Stomach (tissue), 9 donors: ENCODE results near the gene ELF1. TPM values are rescaled to one million over a fixed set of nuclear protein-coding genes. Genes with fewer than 3 reads are reported as not detected.

Experiments
- DNase-seq, 2 donors: peaks; one replicate each; pipeline versions ENCODE4 v3.0.0 to v3.0.0-alpha.2; 2013 to 2019
- H3K27ac ChIP-seq, 5 donors: fragments of 200-600 bp in 4 of 5; sonication (generic) in 4 of 5; one replicate each; pipeline ENCODE4 v1.5.1; 2013 to 2019; ENCODE audit warnings: mild to moderate bottlenecking in 1 of 5, moderate library complexity in 1 of 5
- H3K27me3 ChIP-seq, 3 donors: fragments of 200-600 bp; sonication (generic); one replicate each; pipeline ENCODE4 v1.5.1; 2017 to 2019; ENCODE audit warnings: mixed run types in 1 of 3
- H3K36me3 ChIP-seq, 4 donors: fragments of 200-600 bp; sonication (generic); 1 replicate in 3 of 4; 2 replicates in 1 of 4; pipeline ENCODE4 v1.5.1; 2016 to 2019
- H3K4me1 ChIP-seq, 4 donors: fragments of 200-600 bp; sonication (generic); one replicate each; pipeline ENCODE4 v1.5.1; 2016 to 2019
- H3K4me3 ChIP-seq, 4 donors: fragments of 200-600 bp; sonication (generic) in 3 of 4; one replicate each; pipeline ENCODE4 v1.5.1; 2016 to 2019; ENCODE audit warnings: mild to moderate bottlenecking in 1 of 4
- H3K9me3 ChIP-seq, 4 donors: fragments of 200-600 bp; sonication (generic); one replicate each; pipeline ENCODE4 v1.5.1; 2016 to 2019
- EP300 ChIP-seq: sonication (generic); formaldehyde crosslinking; IDR thresholded peaks from one replicate; pipeline ENCODE4 v1.6.1; 2017; ENCODE audit warnings: antibody characterized with exemption
- POLR2A ChIP-seq, 4 donors: fragments of 450-650 bp; IDR thresholded peaks; one replicate each; pipeline ENCODE4 v1.6.1; 2016; ENCODE audit warnings: antibody characterized with exemption in 4 of 4, control low read depth in 2 of 4, mild to moderate bottlenecking in 1 of 4, moderate library complexity in 1 of 4
- POLR2AphosphoS5 ChIP-seq, 3 donors: sonication (generic); formaldehyde crosslinking; IDR thresholded peaks; one replicate each; pipeline ENCODE4 v1.6.1; 2016; ENCODE audit warnings: antibody characterized with exemption in 3 of 3
- WGBS, 5 donors: extraction: QIAGEN DNeasy Blood & Tissue Kit in 3 of 5; methylation state at CpG; one replicate each; pipeline versions ENCODE4 v1.1.5 to v1.1.7; 2013 to 2018; 5-methylcytosine and 5-hydroxymethylcytosine counted together
- intact Hi-C: fragments of 100-400 bp; cut with DNase I; formaldehyde crosslinking; loops from one replicate; pipeline ENCODE4 v1.15.1; 2023; ENCODE audit warnings: low total_unique reads
- polyA plus RNA-seq, 3 donors: library from polyadenylated mRNA; stranded (reverse); fragments of 200-250 nt; gene quantifications; one replicate each; pipeline ENCODE4 v1.2.3, GENCODE V29; 2013
- total RNA-seq, 5 donors: library from RNA; depleted of rRNA; stranded (reverse); fragments of >200 nt; gene quantifications; one replicate each; pipeline versions ENCODE4 v1.1.0 to v1.2.3, GENCODE V29; 2014 to 2016
- TF ChIP-seq, protein P1 (sequence below), 7 experiments: fragments of 450-650 bp in 4 of 7; fragments of 200-600 bp in 3 of 7; sonication (generic) in 3 of 7; IDR thresholded peaks; one replicate each; pipeline ENCODE4 v1.5.1; 2016 to 2019; ENCODE audit warnings: antibody characterized with exemption in 7 of 7, control low read depth in 2 of 7, mild to moderate bottlenecking in 1 of 7
- donor health status: healthy with polysubstance abuse.
- donor health status: Bipolar disorder and iron deficiency.
- donor health status: healthy.

ELF1 gene
- total and polyA plus RNA-seq, 8 donors = 10.9 to 113 (median 36.2) TPM

GRCh38 chr13:40985381-40986100, 33.6 kb downstream of the ELF1 start:
- peak overlapping the region; percentile 78 to 91 (median 78) for H3K27ac ChIP-seq
- 30 to 47% (median 40%) methylated on average over 5 of the region's 5 CpGs for WGBS, 5 donors
- peak overlapping the region in 1 of 4 donors; percentile 25 for H3K4me3 ChIP-seq
- no peaks in the 10 kb centered on the region for H3K9me3 ChIP-seq
- H3K4me1 ChIP-seq = peaks cover 32 to 84% (median 64%) of the 10 kb centered on the region in 4 donors
- TF ChIP-seq POLR2A (IDR thresholded peaks at IDR 0.05) = no peak
- TF ChIP-seq EP300 = no peak
- no peak for TF ChIP-seq POLR2AphosphoS5 (IDR thresholded peaks at IDR 0.05)
- DNase-seq = no peak
- intact Hi-C loops = no loop called here
- no peaks in the 10 kb centered on the region for H3K27me3 ChIP-seq
- peaks cover 0 to 6% (median 2%) of the 10 kb centered on the region in 4 donors for H3K36me3 ChIP-seq

GRCh38 chr13:40984668-40985366, 34.3 kb downstream of the ELF1 start:
- H3K9me3 ChIP-seq = no peaks in the 10 kb centered on the region
- H3K36me3 ChIP-seq = peaks cover 0 to 6% (median 2%) of the 10 kb centered on the region in 4 donors
- H3K27ac ChIP-seq = peak overlapping the region in 4 of 5 donors; percentile 78 to 91 (median 81)
- peak overlapping the region; percentile 13 to 25 (median 20) for H3K4me3 ChIP-seq
- peaks cover 35 to 87% (median 63%) of the 10 kb centered on the region in 4 donors for H3K4me1 ChIP-seq
- no peaks in the 10 kb centered on the region for H3K27me3 ChIP-seq
- WGBS, 5 donors = 7 to 18% (median 16%) methylated on average over 3 of the region's 3 CpGs
- TF ChIP-seq EP300 (no peak), POLR2AphosphoS5 (IDR thresholded peaks at IDR 0.05) (peak in 1 of 3 donors; percentile 9)
- TF ChIP-seq, protein P1, sequence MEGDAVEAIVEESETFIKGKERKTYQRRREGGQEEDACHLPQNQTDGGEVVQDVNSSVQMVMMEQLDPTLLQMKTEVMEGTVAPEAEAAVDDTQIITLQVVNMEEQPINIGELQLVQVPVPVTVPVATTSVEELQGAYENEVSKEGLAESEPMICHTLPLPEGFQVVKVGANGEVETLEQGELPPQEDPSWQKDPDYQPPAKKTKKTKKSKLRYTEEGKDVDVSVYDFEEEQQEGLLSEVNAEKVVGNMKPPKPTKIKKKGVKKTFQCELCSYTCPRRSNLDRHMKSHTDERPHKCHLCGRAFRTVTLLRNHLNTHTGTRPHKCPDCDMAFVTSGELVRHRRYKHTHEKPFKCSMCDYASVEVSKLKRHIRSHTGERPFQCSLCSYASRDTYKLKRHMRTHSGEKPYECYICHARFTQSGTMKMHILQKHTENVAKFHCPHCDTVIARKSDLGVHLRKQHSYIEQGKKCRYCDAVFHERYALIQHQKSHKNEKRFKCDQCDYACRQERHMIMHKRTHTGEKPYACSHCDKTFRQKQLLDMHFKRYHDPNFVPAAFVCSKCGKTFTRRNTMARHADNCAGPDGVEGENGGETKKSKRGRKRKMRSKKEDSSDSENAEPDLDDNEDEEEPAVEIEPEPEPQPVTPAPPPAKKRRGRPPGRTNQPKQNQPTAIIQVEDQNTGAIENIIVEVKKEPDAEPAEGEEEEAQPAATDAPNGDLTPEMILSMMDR (IDR thresholded peaks at IDR 0.05) = no peak
- DNase-seq = peak in 1 of 2 donors; percentile 64
- intact Hi-C loops = no loop called here

DNA sequence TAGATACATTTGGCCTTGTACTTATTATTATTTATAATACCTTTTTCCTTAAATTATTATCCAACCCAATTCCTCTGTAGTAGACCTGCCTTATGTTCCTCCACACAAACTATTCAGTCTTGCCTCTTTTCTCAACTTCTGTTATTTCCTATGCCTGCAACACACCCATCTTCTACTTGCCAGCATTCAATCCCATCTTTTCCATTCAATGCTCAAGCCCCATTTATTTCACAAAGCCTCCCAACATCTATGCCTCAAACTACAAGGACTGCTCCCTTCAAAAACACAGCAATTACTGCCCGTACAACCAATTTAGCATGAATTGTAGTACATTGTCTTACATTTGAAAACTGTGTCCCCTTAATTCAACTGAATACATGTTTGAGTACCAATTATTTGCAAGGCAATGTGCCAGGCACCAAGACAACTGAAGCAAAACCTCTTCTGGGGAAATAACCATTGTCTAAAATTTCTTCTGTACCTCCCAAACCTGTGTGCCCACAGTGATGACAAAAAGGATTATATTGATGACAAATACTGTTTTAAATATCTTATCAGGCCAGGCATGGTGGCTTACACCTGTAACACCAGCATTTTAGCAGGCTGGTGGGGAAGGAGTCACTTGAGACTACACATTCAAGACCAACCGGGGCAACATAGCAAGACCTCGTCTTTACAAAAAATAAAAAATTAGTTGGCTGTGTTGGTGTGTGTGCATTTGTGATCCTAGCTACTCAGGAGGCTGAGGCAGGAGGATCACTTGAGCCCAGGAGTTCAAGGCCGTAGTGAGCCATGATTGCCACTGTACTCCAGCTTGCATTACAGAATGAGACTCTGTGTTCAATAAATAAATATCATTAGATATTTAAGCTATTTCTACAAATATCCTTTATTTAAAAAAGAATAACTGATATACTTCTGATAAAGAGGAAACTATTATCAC, 35.1 kb downstream of the ELF1 start:
- peaks cover 35 to 91% (median 66%) of the 10 kb centered on the region in 4 donors for H3K4me1 ChIP-seq
- intact Hi-C loops = no loop called here

DNA sequence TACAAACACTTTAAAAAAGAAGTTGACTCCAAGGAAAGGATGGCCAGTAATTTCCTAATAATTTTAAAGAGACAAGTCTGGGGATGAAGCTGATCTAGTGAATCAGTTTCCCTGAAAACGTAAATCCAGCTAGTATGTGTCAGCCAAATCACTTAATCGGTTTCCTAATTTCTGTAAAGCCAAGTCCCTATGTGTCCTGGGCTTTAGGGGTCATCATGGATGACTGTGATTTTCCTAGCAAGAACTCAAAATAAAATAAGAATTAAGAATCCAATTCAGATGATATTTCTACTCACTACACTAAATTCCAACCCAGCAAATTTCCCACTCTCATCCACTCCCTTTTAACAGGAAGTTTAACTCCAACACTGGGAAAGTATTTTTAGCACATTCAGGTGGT, 35.9 kb downstream of the ELF1 start:
- intact Hi-C loops = no loop called here
- no peak overlapping the region for H3K4me3 ChIP-seq
- H3K27ac ChIP-seq = peak overlapping the region in 4 of 5 donors; percentile 78 to 91 (median 81)

More for the DNA sequence above, 35.1 kb downstream of the ELF1 start:
- DNase-seq = no peak
- Histone ChIP-seq H3K27ac (peak overlapping the region; percentile 78 to 91 (median 84)), H3K9me3 (no peaks in the 10 kb centered on the region), H3K4me3 (peak overlapping the region in 3 of 4 donors; percentile 13 to 22 (median 19)), H3K27me3 (no peaks in the 10 kb centered on the region), H3K36me3 (peaks cover 0 to 6% (median 2%) of the 10 kb centered on the region in 4 donors)
- 39 to 62% (median 55%) methylated on average over 4 of the region's 4 CpGs for WGBS, 5 donors
- no peak for TF ChIP-seq POLR2AphosphoS5 (IDR thresholded peaks at IDR 0.05)
- no peak for TF ChIP-seq EP300
- TF ChIP-seq, protein P1 (IDR thresholded peaks at IDR 0.05) = no peak

More for the DNA sequence above, 35.9 kb downstream of the ELF1 start:
- Histone ChIP-seq H3K4me1 (peaks cover 35 to 93% (median 63%) of the 10 kb centered on the region in 4 donors), H3K36me3 (peaks cover 0 to 6% (median 2%) of the 10 kb centered on the region in 4 donors), H3K9me3 (no peaks in the 10 kb centered on the region), H3K27me3 (no peaks in the 10 kb centered on the region)
- WGBS, 5 donors = 15 to 37% (median 18%) methylated on average over 2 of the region's 2 CpGs
- no peak for TF ChIP-seq POLR2A (IDR thresholded peaks at IDR 0.05)
- no peak for DNase-seq
